ENCODE results near the gene FSD1.
"Not testable (repeated sequence)": the region's sequence is repeated elsewhere in the genome, so short reads cannot be mapped to it uniquely, and the experiment has no call there.

The FSD1 gene

DNA sequence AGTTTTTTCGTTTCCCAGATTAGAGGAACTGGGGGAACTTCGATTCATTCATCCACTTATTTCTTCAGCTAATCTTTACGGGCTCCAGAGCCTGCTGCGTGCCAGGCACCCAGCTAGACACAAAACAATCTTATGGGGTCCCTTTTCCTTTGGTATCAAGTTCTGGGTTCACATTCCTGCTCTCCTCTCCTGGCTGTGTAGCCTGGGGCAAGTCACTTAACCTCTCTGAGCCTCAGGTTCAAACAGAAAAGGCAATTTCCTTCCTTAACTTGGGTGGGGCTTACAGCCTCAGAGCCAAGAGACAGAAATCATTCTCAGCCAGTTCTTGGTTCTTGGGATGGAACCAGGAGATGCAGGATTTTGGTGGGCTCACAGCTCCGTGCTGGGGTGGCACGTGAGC lies 19.4 kb upstream of the FSD1 start:
- DNase-seq (ENCODE audit: low spot score): no peak

DNA sequence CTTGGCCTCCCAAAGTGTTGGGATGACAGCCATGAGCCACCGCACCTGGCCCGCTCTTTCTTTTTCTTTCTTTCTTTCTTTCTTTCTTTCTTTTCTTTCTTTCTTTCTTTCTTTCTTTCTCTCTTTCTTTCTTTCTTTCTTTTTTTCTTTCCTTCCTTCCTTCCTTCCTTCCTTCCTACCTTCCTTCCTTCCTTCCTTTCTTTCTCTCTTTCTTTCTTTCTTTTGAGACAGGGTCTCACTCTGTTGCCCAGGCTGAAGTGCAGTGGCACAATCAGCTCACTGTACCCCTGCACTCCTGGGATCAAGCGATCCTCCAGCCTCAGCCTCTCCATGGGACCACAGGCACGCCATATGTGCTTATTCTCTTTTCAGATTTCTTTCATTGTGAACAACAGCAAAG lies 18.3 kb upstream of the FSD1 start:
- not testable (repeated sequence) for DNase-seq (ENCODE audit: low spot score)

DNA sequence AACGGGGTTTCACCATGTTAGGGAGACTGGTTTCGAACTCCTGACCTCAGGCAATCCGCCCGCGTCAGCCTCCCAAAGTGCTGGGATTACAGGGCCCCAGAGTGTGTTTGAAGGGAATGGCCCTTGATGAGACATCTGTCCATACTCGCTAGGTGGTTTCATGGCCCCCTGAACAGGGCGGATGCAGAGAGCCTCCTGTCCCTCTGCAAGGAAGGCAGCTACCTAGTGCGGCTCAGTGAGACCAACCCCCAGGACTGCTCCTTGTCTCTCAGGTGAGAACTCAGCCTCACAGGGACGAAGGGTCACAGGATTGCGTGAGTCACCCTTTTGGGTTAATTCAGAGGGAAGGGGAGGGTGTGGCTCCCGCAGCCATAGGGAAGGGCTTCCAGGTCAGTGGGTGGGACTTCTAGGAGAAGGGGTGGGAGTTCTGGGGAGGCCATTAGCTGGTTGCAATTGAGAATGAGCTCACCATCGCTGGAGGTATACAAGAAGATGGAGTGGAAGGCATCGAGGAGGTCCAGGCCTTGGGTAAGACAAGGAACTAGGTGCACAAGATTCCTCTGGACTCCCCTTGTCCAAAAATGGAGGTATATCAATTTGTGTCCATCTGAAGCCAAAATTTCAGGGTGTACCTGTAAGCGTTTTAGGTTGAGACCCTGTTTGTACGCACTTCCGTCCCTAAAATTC lies 16.2 kb upstream of the FSD1 start:
- DNase-seq (ENCODE audit: low spot score): no peak

DNA sequence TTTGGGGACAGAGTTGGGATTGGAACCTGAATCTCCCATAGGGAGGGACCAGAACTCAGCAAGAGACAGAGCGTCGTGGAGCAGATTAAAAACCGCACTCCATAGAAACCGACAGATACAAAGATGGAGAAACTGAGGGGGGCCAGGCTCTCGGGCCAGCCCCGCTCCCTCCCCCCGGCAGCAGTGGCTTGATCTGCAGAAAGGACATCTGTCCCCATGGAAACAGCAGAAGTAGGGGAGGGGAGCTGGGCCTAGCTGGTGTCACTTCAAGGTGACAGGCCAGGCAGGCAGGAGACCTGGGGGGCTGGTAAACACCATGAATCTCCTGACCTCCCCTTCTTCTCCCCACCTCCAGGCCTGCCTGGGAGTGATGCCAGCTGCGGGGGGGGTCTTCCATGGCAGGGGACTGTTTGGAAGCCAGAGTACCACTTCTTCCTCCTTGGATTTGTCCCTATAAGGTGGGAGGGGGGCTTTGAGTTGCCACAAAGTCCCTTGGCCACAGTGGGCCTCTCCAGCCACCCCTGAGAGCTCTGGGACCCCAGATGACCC lies 13.1 kb upstream of the FSD1 start:
- DNase-seq (ENCODE audit: low spot score): no peak

DNA sequence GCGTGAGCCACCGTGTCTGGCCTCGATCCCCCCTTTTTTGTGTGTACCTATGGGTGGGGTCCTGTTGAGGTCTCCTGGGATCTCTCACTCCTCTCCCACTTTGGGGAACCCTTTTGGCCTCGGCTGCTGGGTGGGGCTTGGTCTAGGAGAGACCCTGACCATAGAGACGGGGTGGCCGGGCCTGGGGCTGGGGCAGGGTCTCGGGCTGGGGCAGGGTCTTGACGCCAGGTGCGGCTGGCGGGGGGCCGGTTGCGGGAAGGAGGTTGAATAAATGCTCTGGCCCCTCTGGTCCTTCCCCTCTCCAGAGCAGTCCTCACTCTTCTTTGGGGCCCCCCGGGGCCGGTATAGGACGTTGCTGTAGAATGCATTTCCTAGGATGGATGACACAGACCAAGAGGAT lies 11.9 kb upstream of the FSD1 start:
- no peak for DNase-seq (ENCODE audit: low spot score)

GRCh38 chr19:4294389-4294788 lies 10.0 kb upstream of the FSD1 start:
- DNase-seq (ENCODE audit: low spot score): no peak

DNA sequence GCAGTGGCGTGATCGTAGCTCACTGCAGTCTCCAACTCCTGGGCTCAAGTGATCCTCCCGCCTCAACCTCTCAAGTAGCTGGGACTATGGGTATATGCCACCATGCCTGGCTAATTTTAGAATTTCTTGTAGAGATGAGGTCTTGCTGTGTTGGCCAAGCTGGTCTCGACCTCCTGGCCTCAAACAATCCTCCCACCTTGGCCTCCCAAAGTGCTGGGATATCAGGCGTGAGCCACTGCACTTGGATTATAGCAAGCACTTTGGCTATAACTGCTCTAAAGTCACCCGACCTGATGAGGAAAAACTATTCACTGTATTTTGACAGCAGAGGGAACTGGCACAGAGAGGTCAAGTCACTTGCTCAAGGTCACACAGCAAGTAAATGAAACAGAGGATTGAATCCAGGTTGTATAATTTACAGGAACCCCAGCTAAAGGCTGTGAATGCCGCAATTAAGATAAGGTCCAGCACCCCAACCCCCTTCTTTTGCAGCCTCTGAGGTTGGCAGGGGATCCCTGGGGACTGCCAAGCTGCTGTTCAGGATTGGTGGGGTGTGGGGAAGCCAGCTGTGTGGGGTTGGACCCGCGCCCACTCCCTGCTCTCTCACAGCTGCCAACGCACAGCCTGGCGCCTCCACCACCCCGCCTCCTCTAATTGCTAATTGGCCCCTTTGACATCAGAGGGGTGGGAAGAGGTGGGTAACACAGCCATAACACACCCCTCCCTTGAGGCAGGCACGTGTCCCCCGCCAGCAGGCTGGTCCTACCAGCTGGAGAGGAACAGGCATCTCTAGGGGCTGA lies 8.2 kb upstream of the FSD1 start:
- no peak for DNase-seq (ENCODE audit: low spot score)

DNA sequence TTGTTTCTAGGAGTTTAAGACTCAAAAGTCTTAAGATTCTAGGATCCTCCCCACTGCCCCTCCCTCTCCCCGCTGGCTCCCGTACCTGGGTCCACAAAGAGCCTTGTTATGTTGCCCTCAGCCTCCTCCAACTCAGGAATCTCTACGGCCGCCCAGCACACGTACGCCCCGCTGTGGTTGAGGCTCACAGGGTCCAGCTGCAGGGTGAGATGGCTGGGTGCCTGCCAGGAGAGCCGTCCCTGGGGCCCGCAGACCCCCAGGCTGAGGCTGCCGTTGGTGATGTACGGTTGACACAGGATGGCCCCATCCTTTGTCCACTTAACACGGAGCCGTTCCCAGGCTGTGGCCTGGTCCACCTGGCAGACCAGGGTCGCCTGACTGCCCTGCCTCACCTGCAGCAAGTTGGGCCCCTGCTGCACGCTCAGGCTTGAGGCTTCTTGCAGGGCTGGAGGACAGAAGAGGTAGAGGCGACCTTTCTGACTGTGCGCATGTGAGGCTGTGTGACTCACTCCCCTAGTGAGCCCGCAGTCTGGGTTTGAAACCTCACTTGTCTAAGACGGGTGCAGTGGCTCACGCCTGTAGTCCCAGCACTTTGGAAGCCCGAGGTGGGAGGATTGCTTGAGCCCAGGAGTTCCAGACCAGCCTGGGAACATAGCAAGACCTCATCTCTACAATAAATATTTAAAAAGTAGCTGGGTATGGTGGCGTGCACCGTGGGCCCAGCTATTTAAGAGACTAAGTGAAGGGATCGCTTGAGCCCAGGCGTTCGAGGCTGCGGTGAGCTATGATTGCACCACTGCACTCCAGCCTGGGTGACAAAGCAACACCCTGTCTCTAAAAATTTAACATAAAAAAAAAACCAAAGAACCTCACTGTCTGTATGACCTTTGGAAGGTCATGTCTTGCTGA lies 6.2 kb upstream of the FSD1 start:
- DNase-seq (ENCODE audit: low spot score): no peak

- no peak for DNase-seq (ENCODE audit: low spot score)
Measured at GRCh38 chr19:4298810-4299550, 5.4 kb upstream of the FSD1 start.

DNA sequence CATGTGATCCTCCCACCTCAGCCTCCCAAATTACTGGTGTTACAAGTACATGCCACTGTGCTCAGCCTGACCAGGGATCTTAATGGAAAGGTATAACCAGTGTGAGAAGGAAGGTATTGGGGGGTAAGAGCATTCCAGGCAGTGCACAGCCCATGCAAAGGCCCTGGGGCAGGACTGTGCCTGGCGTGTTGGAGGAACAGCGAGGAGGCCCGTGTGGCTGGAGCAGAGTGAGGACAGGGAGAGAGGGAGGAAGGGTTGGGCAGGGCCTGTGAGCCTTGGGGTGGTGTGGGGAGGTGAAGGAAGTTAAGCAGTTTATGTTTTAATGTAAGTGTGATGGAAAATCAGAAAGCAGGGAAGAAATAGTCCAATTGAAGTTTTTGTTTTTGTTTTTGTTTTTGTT lies 3.8 kb upstream of the FSD1 start:
- DNase-seq (ENCODE audit: low spot score): no peak

- no peak for DNase-seq (ENCODE audit: low spot score)
Measured at GRCh38 chr19:4301590-4302242, 2.7 kb upstream of the FSD1 start.

DNA sequence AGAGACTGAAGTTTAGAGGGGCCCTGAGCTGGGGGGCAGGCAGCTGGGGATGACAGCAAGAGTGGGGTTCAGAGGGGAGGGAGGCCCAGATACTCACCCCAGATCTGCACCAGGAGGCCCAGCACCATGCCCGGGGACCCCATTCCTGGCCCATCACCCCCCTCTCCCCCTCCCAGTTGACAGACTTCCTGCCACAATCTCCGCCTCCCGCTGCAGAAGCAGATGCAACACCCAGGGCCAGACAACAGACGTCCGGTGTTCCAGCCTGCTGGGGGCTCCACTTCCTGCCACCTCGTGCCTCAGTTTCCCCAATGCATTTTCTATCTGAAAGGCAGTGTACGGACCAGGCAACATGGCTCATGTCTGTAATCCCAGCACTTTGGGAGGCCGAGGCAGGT lies 2.2 kb upstream of the FSD1 start, which contains the start of gene TMIGD2:
TSS of gene TMIGD2 (minus strand) at position 147 of the 398 bp plus-strand sequence. CDS start at position 143, 4 bp downstream.
- no peak for DNase-seq (ENCODE audit: low spot score)

DNA sequence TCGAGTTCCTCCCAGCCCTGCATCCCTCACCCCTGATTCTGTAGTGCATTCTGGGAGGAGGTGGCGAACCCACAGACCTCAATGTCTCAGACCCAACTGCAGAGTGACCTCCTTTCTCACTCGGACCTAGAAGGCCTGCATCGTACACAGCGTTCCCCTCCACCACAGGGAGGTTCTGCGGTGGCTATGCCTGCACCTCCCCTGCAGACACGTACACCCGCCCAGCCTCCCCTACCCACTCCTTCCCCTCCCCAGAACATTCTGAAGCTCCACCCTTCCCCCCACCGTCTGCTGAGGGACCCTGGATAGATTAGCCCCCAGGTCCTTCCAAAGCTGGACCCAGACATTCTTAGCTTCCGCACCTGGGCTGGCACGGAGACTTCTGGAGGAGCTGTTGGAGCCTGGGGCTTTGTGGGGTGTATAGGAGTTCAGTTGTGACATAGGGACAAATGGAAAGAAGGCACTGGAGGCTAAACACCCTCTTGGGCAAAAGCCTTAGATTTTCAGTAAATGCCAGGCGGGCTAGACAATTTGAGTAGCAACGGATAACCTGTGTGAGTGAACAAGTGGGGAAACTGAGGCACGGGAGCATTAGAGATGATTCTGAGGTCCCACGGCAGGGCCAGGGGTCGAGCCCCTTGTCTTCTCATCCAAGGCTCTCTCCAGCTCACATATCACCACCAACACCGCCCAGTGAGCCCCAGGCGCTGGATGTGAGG lies 420 bp upstream of the FSD1 start:
- DNase-seq (ENCODE audit: low spot score): no peak

GRCh38 chr19:4305257-4305612 lies 837 bp downstream of the FSD1 start:
- DNase-seq (ENCODE audit: low spot score): no peak

DNA sequence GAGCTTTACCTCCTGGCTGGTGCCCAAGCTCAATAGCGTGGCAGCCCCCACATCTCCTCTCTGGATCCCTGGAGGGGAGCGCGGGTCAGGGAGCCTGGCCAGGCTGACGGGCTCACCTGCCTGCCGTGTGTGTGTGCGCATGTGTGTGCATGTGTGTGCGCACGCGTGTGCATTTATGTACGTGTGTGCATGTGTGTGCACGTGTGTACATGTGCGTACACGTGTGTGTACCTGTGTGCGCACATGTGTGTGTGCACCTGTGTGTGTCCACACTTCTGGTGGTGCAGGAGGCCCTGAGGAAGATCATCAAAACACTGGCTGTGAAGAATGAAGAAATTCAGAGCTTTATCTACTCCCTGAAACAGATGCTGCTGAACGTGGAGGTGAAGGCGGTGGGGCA lies 1.3 kb downstream of the FSD1 start:
- DNase-seq (ENCODE audit: low spot score): no peak

DNA sequence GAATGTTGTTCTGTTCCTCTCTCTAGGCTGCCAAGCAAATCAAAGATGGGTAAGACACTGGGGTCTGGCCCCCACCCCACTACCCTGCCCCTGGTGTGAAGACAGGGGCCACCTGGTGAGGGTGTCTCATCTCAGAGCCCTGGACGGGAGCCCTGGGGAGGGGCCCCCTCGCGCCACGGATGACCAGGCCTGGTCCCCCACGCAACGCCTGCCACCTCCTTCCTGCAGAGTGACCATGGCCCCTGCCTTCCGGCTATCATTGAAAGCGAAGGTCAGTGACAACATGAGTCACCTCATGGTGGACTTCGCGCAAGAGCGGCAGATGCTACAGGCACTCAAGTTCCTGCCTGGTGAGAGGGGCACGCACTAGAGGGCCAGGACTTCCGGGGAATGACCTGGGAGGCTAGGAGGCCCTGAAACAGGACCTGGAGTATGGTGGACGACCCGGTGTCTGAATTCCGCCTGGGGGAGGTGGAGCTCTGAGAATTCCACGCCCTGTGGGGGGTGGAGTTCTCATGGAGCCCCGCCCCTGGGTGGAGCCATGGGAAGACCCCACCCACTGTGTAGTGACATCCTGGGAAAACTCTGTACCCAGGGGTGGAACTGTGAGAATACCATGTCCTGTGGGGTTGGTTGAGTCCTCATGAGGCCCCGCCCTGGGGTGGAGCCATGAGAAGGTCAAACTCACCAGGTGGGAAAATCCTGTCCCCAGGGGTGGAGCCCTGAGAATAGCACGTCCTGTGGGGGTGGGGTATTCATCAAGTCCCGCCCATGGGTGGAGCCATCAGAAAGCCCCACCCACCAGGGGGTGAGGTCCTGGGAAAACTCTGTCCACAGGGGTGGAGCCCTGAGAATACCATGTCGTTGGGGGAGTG lies 6.1 kb downstream of the FSD1 start:
- DNase-seq (ENCODE audit: low spot score): no peak

DNA sequence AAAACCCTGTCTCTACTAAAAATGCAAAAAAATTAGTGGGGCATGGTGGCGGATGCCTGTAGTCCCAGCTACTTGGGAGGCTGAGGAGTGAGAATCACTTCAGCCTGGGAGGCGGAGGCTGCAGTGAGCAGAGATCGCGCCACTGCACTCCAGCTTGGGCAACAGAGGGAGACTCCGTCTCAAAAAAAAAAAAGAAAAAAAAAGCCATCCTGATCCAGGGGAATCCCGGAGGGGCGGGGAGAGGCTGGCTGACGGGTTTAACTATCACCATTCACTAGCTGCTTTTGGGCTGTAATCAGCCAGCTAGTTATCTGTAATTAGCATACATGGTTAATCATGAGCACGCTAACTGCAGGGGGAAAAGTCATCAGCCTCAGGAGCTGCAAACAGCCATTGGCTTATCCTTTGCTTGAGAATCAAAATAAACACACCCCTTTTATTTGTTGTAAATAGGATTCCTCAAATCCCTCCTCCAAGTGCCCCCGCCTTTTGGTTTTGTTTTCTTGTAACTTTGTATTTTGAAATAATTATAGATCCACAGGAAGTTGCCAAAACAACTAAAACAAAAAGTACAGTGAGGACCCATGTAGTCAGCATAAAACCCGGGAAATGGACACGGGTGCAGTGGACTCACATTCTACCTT lies 9.6 kb downstream of the FSD1 start:
- no peak for DNase-seq (ENCODE audit: low spot score)

DNA sequence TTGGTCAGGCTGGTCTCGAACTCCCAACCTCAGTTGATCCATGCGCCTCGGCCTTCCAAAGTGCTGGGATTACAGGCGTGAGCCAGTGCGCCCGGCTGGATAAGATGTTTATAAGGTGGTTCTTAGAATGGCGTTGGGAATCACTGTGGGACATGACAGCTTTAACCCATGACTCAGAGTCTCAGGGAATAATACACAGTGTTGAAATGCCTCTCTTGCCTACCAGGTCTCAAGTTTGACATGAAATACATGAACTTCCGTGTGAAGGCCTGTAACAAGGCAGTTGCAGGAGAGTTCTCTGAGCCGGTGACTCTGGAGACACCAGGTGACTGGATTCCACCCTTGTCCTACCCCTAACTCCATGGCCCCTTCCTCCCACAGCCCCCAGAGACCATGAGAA lies 12.6 kb downstream of the FSD1 start:
- DNase-seq (ENCODE audit: low spot score): no peak

- DNase-seq (ENCODE audit: low spot score): no peak
Measured at GRCh38 chr19:4318460-4318859, 14.1 kb downstream of the FSD1 start.

Data from hepatic stellate cell (primary cell).